Mesendoderm (in vitro differentiated cells): ENCODE results near the gene PAX6.

Experiments used
- DNase-seq: peaks from one replicate; pipeline ENCODE4 v3.0.0; 2013
- H2AK5ac ChIP-seq: 2 replicates; pipeline ENCODE4 v1.6.1; 2013; ENCODE audit warnings: low read length, inconsistent platforms
- H2BK120ac ChIP-seq: 2 replicates; pipeline ENCODE4 v1.6.1; 2013; ENCODE audit warnings: low read depth, mild to moderate bottlenecking, low read length, moderate library complexity, mixed read lengths
- H2BK15ac ChIP-seq: replicated peaks from 2 replicates; pipeline ENCODE4 v1.6.1; 2013; ENCODE audit warnings: low read depth, mild to moderate bottlenecking, moderate library complexity
- H2BK5ac ChIP-seq: 2 replicates; pipeline ENCODE4 v1.6.1; 2013; ENCODE audit warnings: low read length, inconsistent platforms
- H3K18ac ChIP-seq: 2 replicates; pipeline ENCODE4 v1.6.1; 2013; ENCODE audit warnings: mild to moderate bottlenecking, low read length, mixed read lengths
- H3K23ac ChIP-seq: one replicate; pipeline ENCODE4 v1.6.1; 2013; ENCODE audit warnings: low read length
- H3K27ac ChIP-seq: 2 replicates; pipeline ENCODE4 v1.5.1; 2013; ENCODE audit warnings: low read depth, mild to moderate bottlenecking, inconsistent platforms, low read length, moderate library complexity
- H3K27me3 ChIP-seq: 2 replicates; pipeline ENCODE4 v1.6.1; 2013; ENCODE audit warnings: low read length, control low read depth, mild to moderate bottlenecking, inconsistent platforms; ENCODE audit not compliant: insufficient read depth, poor library complexity
- H3K36me3 ChIP-seq: 2 replicates; pipeline ENCODE4 v1.6.1; 2013; ENCODE audit warnings: low read length, inconsistent platforms; ENCODE audit not compliant: control insufficient read depth, insufficient read depth
- H3K4ac ChIP-seq: one replicate; pipeline ENCODE4 v1.6.1; 2013; ENCODE audit warnings: low read depth, mild to moderate bottlenecking, low read length, moderate library complexity
- H3K4me1 ChIP-seq: 2 replicates; pipeline ENCODE4 v1.6.1; 2013; ENCODE audit warnings: low read depth, low read length, inconsistent platforms; ENCODE audit not compliant: control insufficient read depth
- H3K4me2 ChIP-seq: 2 replicates; pipeline ENCODE4 v1.6.1; 2013; ENCODE audit warnings: low read length
- H3K4me3 ChIP-seq: 2 replicates; pipeline ENCODE4 v1.5.1; 2013; ENCODE audit warnings: mild to moderate bottlenecking, low read length
- H3K56ac ChIP-seq: one replicate; pipeline ENCODE4 v1.6.1; 2013; ENCODE audit warnings: low read length
- H3K79me1 ChIP-seq: 2 replicates; pipeline ENCODE4 v1.6.1; 2013; ENCODE audit warnings: low read length, inconsistent platforms
- H3K79me2 ChIP-seq: 2 replicates; pipeline ENCODE4 v1.6.1; 2013; ENCODE audit warnings: mild to moderate bottlenecking, low read length; ENCODE audit not compliant: control insufficient read depth, insufficient read depth
- H3K9ac ChIP-seq: 2 replicates; pipeline ENCODE4 v1.6.1; 2013; ENCODE audit warnings: low read length, inconsistent platforms
- H4K5ac ChIP-seq: one replicate; pipeline ENCODE4 v1.6.1; 2013; ENCODE audit warnings: low read length
- H4K8ac ChIP-seq: one replicate; pipeline ENCODE4 v1.6.1; 2013; ENCODE audit warnings: low read depth, mild to moderate bottlenecking, control low read depth, low read length, moderate library complexity
- WGBS: extraction: QIAGEN DNeasy Blood & Tissue Kit; methylation state at CpG from one replicate; pipeline ENCODE4 v1.1.7; 2013; ENCODE audit warnings: low lambda C conversion rate, missing lambda C conversion rate; ENCODE audit not compliant: insufficient coverage; ENCODE audit errors: extremely low coverage; 5-methylcytosine and 5-hydroxymethylcytosine counted together

Gene PAX6

DNA sequence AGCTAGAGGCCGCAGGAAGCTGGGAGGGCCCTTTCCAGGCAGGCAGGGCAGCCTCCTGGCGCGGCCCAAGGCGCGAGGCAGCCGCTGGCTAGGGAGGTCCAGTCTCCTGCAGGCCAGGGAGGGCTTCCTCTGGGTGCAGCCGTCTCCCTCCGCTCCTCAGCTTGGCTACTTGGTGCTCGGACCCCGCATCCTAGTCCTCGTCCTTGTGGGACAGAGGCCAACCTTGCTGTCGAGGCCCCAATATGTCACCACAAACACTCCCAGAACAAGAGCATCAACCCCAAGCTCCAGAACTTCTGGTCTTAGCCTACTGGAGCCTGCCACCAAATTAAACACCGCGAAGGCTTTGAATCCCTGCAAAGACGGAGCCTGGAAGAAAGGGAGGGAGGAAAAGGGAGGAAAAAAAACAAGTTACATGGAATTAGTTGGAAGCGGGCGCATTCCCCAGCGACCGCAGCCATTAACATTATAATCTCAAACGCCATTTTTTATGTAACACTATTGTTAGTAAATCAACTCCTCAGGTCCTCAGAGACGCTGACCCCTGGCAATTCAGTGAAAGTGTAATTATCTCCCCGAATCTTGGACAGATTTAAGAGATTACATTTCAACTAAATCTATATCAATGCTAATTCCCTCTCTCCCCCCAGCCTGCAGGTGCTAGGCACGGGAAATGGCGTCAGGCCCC is 12.7 kb upstream of the PAX6 start:
- H3K4me2 ChIP-seq = no peak overlapping the region
- H3K79me1 ChIP-seq = no peaks in the 10 kb centered on the region
- H2BK5ac ChIP-seq = no peak overlapping the region
- peaks cover 76% of the 10 kb centered on the region for H3K27me3 ChIP-seq
- peak; percentile 56 for DNase-seq
- H3K56ac ChIP-seq = peak overlapping the region; percentile 28
- no peak overlapping the region for H3K9ac ChIP-seq
- H3K4me1 ChIP-seq = peaks cover 2% of the 10 kb centered on the region
- no peak overlapping the region for H3K4ac ChIP-seq
- H3K4me3 ChIP-seq = no peak overlapping the region
- H3K36me3 ChIP-seq = no peaks in the 10 kb centered on the region
- no peak overlapping the region for H2AK5ac ChIP-seq
- no peaks in the 10 kb centered on the region for H3K79me2 ChIP-seq
- H4K8ac ChIP-seq = no peak overlapping the region
- H3K23ac ChIP-seq = no peak overlapping the region
- H3K18ac ChIP-seq = no peak overlapping the region
- no peak overlapping the region for H2BK15ac ChIP-seq
- no peak overlapping the region for H2BK120ac ChIP-seq
- no peak overlapping the region for H3K27ac ChIP-seq
- no peak overlapping the region for H4K5ac ChIP-seq
- WGBS = no CpG with 5 or more reads among the region's 24 CpGs

DNA sequence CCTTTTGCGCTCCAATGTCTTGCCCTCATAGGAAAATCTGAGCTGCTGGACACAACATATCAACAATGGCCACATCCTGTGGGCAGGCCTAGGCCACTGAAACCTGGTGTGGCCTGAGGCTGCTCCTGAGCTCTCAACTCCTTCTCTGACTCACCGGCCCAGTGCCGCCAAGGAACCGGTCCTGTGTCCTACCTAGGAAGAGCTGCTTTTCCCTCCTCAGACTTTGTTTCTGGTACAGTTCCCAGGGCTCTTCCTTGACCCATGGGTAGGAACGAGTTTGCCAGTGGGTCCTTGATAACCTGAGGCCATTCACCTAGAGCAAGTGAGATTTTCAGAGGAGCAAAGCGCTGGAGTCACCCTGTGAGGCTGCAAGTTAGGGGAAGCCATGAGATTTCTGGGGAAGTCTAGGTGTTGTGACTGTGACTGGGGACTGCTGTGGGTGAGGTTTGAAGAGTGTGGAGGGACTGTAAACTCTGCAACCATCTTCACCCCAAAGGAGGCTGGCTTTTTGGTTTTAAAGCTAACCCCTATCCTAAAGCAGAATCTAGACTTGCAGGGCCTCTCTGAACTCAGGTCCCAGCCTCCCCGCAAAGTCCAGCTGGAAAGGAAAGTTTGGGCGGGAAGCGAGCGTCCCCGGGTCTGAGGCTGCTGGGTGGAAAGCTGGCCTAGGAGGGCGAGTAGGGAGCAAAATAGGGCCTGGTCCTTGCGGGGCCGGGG is 12.0 kb upstream of the PAX6 start:
- no peak overlapping the region for H3K4ac ChIP-seq

DNA sequence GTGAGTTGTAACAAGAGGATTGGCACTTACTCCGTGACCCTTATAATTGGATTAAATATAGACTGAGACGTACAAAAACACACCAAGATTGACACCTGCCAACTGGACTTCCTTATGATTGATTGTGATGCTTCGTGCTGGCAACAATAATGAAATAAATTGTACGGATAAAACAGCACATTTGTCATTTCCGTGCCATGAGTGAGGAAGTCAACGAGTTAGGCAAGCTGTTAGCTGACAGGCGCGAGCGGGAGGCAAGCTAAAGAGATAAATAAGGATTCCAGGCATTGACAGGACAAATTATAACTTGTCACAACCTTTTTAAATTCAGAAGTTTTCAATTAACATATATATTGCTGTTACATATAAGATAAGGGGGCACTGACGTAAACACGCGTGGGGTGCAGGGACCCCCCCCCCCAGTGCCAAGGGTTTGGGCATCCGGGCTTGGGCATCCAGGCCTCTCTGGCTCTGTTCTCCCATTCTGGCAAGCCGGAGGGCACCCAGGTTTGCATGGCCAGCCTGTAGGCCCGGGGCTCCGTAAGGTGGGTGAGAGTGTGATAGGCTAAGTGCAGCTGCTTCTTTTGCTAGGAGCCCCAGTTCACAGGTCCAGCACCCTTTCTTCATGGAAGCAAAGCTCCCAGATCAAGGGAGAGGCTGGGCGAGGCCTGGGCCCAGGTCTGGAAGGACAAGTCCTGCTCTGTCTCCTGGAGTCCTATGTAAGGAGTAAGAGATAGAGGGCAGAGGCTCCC is 11.2 kb upstream of the PAX6 start:
- Histone ChIP-seq H2BK15ac (no peak overlapping the region), H3K36me3 (no peaks in the 10 kb centered on the region), H3K4me2 (no peak overlapping the region), H3K4me1 (peaks cover 1% of the 10 kb centered on the region), H3K79me2 (no peaks in the 10 kb centered on the region), H3K27me3 (peaks cover 80% of the 10 kb centered on the region), H3K56ac (no peak overlapping the region), H2BK120ac (no peak overlapping the region), H3K27ac (no peak overlapping the region), H4K5ac (no peak overlapping the region), H4K8ac (no peak overlapping the region), H3K18ac (no peak overlapping the region), H3K4me3 (no peak overlapping the region), H3K23ac (no peak overlapping the region), H3K9ac (no peak overlapping the region), H2BK5ac (no peak overlapping the region), H2AK5ac (no peak overlapping the region), H3K4ac (no peak overlapping the region), H3K79me1 (no peaks in the 10 kb centered on the region)
- WGBS = no CpG with 5 or more reads among the region's 17 CpGs
- peak; percentile 11 for DNase-seq

More for the DNA sequence above, 12.0 kb upstream of the PAX6 start:
- no peak overlapping the region for H3K18ac ChIP-seq
- H3K9ac ChIP-seq = no peak overlapping the region
- no peak overlapping the region for H3K56ac ChIP-seq
- peaks cover 83% of the 10 kb centered on the region for H3K27me3 ChIP-seq
- whole genome bisulfite sequencing = no CpG with 5 or more reads among the region's 14 CpGs
- no peaks in the 10 kb centered on the region for H3K79me2 ChIP-seq
- no peak overlapping the region for H4K8ac ChIP-seq
- no peak overlapping the region for H3K4me2 ChIP-seq
- H3K4me3 ChIP-seq = no peak overlapping the region
- no peak overlapping the region for H3K27ac ChIP-seq
- no peak overlapping the region for H2BK120ac ChIP-seq
- H2AK5ac ChIP-seq = no peak overlapping the region
- no peak overlapping the region for H2BK5ac ChIP-seq
- DNase-seq = peak; percentile 44
- no peak overlapping the region for H2BK15ac ChIP-seq
- H3K36me3 ChIP-seq = no peaks in the 10 kb centered on the region
- peaks cover 2% of the 10 kb centered on the region for H3K4me1 ChIP-seq
- no peaks in the 10 kb centered on the region for H3K79me1 ChIP-seq
- no peak overlapping the region for H3K23ac ChIP-seq
- H4K5ac ChIP-seq = no peak overlapping the region

DNA sequence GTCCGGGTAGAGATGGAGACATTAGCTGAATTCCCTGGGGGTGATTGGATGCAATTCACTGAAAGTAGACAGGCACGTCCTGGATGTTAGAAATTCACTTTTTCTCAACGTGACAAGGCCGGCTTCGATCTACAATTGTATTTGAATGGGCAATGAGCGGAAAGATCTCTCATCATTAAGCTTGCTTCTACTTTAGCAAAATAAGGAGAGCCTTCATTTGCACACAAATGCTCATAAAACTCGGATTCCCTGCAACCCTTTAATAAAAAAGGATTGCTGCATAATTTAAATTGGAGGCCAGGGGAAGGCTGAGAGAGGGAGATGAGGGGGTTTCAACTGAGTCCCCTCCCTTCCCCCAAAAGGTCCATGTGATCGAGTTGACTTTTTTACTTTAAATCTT is 10.6 kb upstream of the PAX6 start:
- Histone ChIP-seq H4K5ac (no peak overlapping the region), H2BK120ac (no peak overlapping the region), H4K8ac (no peak overlapping the region), H3K4me3 (no peak overlapping the region), H2BK5ac (no peak overlapping the region), H3K27ac (no peak overlapping the region), H3K4me2 (no peak overlapping the region), H3K56ac (no peak overlapping the region), H3K4me1 (peaks cover 1% of the 10 kb centered on the region), H3K18ac (no peak overlapping the region), H2AK5ac (no peak overlapping the region), H3K79me2 (no peaks in the 10 kb centered on the region), H3K9ac (no peak overlapping the region), H2BK15ac (no peak overlapping the region), H3K4ac (no peak overlapping the region), H3K79me1 (no peaks in the 10 kb centered on the region), H3K23ac (no peak overlapping the region), H3K36me3 (no peaks in the 10 kb centered on the region), H3K27me3 (peaks cover 81% of the 10 kb centered on the region)
- peak; percentile 3 for DNase-seq
- no CpG with 5 or more reads among the region's 8 CpGs for WGBS

DNA sequence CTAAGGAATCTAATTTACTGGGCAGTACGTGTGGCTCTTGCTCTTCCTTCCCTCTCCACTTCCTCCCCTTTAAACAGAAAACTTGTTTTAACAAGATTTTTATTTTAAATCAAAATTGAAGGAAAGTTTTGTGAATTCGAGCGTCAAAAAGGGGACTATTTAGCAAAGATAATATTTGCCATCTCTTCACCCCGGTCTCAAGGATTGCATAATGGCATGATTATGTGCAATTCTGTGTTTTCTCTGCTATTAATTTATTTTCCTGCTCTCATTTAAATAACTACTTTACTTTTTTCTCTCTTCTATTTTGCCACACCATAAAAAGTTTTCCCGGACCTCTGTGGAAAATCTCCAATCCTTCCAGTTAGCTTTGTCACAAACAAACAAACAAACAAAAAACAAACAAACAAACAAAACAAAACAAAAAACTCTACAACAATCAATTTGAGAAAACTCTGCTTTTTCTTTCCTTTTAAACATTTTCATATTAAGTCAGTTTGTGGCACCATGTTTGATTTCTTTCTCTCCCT is 10.2 kb upstream of the PAX6 start:
- Histone ChIP-seq H3K27ac (no peak overlapping the region), H2BK5ac (no peak overlapping the region), H3K79me2 (no peaks in the 10 kb centered on the region), H3K4me3 (no peak overlapping the region), H3K36me3 (no peaks in the 10 kb centered on the region), H3K18ac (no peak overlapping the region), H3K56ac (no peak overlapping the region), H2BK15ac (no peak overlapping the region), H3K79me1 (no peaks in the 10 kb centered on the region), H3K4me2 (no peak overlapping the region), H2AK5ac (no peak overlapping the region), H3K4me1 (peaks cover 1% of the 10 kb centered on the region), H4K8ac (no peak overlapping the region), H2BK120ac (no peak overlapping the region), H4K5ac (no peak overlapping the region), H3K4ac (no peak overlapping the region), H3K23ac (no peak overlapping the region), H3K9ac (no peak overlapping the region), H3K27me3 (peaks cover 81% of the 10 kb centered on the region)
- no CpG with 5 or more reads among the region's 5 CpGs for WGBS
- DNase-seq = no peak
